ENCODE data around the gene IL4I1.

Gene IL4I1

DNA sequence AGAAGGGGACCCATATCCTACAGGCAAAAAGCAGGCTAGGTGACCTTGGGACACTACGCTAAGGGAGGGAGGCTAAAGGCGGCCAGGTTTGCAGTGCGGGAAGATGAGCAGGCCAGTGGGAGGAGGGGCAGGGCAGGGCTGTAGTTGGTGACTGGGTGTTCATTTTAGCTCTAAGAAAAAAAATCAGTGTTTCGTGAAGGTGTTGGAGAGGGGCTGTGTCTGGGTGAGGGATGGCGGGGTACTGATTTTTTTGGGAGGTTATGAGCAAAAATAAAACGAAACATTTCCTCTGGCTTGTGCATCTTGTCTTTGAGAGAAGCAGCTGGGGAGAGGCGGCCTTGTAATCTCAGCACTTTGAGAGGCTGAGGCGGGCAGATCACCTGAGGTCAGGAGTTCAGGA is 37.0 kb upstream of the IL4I1 start:
- Histone ChIP-seq H3K14ac (ENCODE audit: low read length) (no peak overlapping the region), H3K18ac (ENCODE audit: low read length) (no peak overlapping the region), H2AFZ (ENCODE audit: low read length) (no peak overlapping the region), H4K8ac (ENCODE audit: low read depth, low read length) (no peak overlapping the region), H3K4ac (ENCODE audit: low read length) (no peak overlapping the region), H3K9ac (ENCODE audit: low read depth, low read length, poor library complexity) (no peak overlapping the region), H3K27me3 (ENCODE audit: control insufficient read depth in 3 of 3, insufficient read depth in 3 of 3, low read depth in 1 of 3, low read length in 3 of 3) (no peaks in the 10 kb centered on the region), H3K23ac (ENCODE audit: low read depth, low read length, poor library complexity) (no peak overlapping the region), H2BK5ac (ENCODE audit: low read length) (no peak overlapping the region), H2BK12ac (ENCODE audit: low read length) (no peak overlapping the region), H3K79me1 (ENCODE audit: low read depth, low read length) (peaks cover 3% of the 10 kb centered on the region), H3K27ac (replicated peaks; ENCODE audit: low read length) (no peak overlapping the region), H3K4me3 (ENCODE audit: low read length in 2 of 2) (no peak overlapping the region), H3K9me3 (replicated peaks in 1 of 2; ENCODE audit: control insufficient read depth in 2 of 2, insufficient read depth in 1 of 2, low read depth in 1 of 2, low read length in 2 of 2) (no peaks in the 10 kb centered on the region), H3K36me3 (replicated peaks in 1 of 2; ENCODE audit: control insufficient read depth in 2 of 2, insufficient read depth in 2 of 2, low read length in 2 of 2) (peaks cover 0 to 19% of the 10 kb centered on the region in 2 donors), H4K91ac (ENCODE audit: low read depth, low read length, poor library complexity) (no peak overlapping the region), H2BK120ac (ENCODE audit: low read depth, low read length) (no peak overlapping the region), H3K4me1 (ENCODE audit: control insufficient read depth in 2 of 2, insufficient read depth in 1 of 2, low read depth in 1 of 2, low read length in 2 of 2) (peaks cover 0 to 4% of the 10 kb centered on the region in 2 donors), H2AK5ac (ENCODE audit: low read depth, low read length) (no peak overlapping the region), H3K4me2 (ENCODE audit: insufficient read depth, low read length, poor library complexity, severe bottlenecking) (no peak overlapping the region), H2BK15ac (ENCODE audit: low read length) (no peak overlapping the region)
- no CpG with 5 or more reads among the region's 8 CpGs for WGBS, 2 donors (ENCODE audit: extremely low coverage in 2 of 2, insufficient read length in 2 of 2, insufficient replicate concordance in 1 of 2)
- DNase-seq (ENCODE audit: low spot score) = no peak

DNA sequence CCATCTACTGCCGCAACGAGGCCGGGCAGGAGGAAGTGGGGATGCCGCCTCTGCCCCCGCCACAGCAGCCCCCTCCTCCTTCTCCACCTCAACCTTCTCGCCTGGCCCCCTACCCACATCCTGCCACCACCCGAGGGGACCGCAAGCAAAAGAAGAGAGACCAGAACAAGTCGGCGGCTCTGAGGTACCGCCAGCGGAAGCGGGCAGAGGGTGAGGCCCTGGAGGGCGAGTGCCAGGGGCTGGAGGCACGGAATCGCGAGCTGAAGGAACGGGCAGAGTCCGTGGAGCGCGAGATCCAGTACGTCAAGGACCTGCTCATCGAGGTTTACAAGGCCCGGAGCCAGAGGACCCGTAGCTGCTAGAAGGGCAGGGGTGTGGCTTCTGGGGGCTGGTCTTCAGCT is 36.0 kb upstream of the IL4I1 start:
- H2AK5ac ChIP-seq (ENCODE audit: low read depth, low read length) = no peak overlapping the region
- H2AFZ ChIP-seq (ENCODE audit: low read length) = no peak overlapping the region
- no peak overlapping the region for H4K8ac ChIP-seq (ENCODE audit: low read depth, low read length)
- no peak overlapping the region for H4K91ac ChIP-seq (ENCODE audit: low read depth, low read length, poor library complexity)
- no peak overlapping the region for H3K14ac ChIP-seq (ENCODE audit: low read length)
- no peak overlapping the region for H3K27ac ChIP-seq (replicated peaks; ENCODE audit: low read length)
- no peak overlapping the region for H2BK15ac ChIP-seq (ENCODE audit: low read length)
- no peak overlapping the region for H3K4ac ChIP-seq (ENCODE audit: low read length)
- peak overlapping the region; percentile 10 for H3K23ac ChIP-seq (ENCODE audit: low read depth, low read length, poor library complexity)
- no peak overlapping the region for H3K4me3 ChIP-seq (ENCODE audit: low read length in 2 of 2)
- no peak for DNase-seq (ENCODE audit: low spot score)
- no peak overlapping the region for H3K18ac ChIP-seq (ENCODE audit: low read length)
- H3K9me3 ChIP-seq (replicated peaks in 1 of 2; ENCODE audit: control insufficient read depth in 2 of 2, insufficient read depth in 1 of 2, low read depth in 1 of 2, low read length in 2 of 2) = no peaks in the 10 kb centered on the region
- no peaks in the 10 kb centered on the region for H3K27me3 ChIP-seq (ENCODE audit: control insufficient read depth in 3 of 3, insufficient read depth in 3 of 3, low read depth in 1 of 3, low read length in 3 of 3)
- no peak overlapping the region for H2BK120ac ChIP-seq (ENCODE audit: low read depth, low read length)
- no peak overlapping the region for H2BK5ac ChIP-seq (ENCODE audit: low read length)
- no CpG with 5 or more reads among the region's 25 CpGs for WGBS, 2 donors (ENCODE audit: extremely low coverage in 2 of 2, insufficient read length in 2 of 2, insufficient replicate concordance in 1 of 2)
- peaks cover 3 to 6% of the 10 kb centered on the region in 2 donors for H3K4me1 ChIP-seq (ENCODE audit: control insufficient read depth in 2 of 2, insufficient read depth in 1 of 2, low read depth in 1 of 2, low read length in 2 of 2)
- H3K79me1 ChIP-seq (ENCODE audit: low read depth, low read length) = peaks cover 3% of the 10 kb centered on the region
- no peak overlapping the region for H3K9ac ChIP-seq (ENCODE audit: low read depth, low read length, poor library complexity)
- H3K4me2 ChIP-seq (ENCODE audit: insufficient read depth, low read length, poor library complexity, severe bottlenecking) = no peak overlapping the region
- H3K36me3 ChIP-seq (replicated peaks in 1 of 2; ENCODE audit: control insufficient read depth in 2 of 2, insufficient read depth in 2 of 2, low read length in 2 of 2) = peaks cover 2 to 22% of the 10 kb centered on the region in 2 donors
- H2BK12ac ChIP-seq (ENCODE audit: low read length) = no peak overlapping the region

DNA sequence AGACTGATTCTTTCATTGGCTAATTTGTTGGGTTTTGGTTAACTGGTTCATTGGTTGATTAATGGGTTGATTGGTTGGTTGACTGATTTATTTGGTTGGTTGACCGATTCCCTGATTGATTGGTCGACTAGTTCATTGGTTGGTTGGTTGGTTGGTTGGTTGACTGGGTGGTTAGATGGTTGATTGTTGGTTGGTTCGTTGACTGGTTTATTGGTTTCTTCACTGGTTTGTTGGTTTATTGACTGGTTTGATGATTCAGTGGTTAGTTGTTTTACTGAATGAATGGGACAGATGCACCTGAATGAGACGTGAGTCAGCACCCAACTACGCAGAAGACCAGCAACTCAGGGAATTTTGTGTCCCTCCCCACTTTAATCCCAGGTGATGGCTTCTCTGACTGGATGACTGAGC is 35.4 kb upstream of the IL4I1 start:
- Histone ChIP-seq H3K9ac (ENCODE audit: low read depth, low read length, poor library complexity) (no peak overlapping the region), H3K4me1 (ENCODE audit: control insufficient read depth in 2 of 2, insufficient read depth in 1 of 2, low read depth in 1 of 2, low read length in 2 of 2) (peaks cover 7 to 11% of the 10 kb centered on the region in 2 donors), H3K9me3 (replicated peaks in 1 of 2; ENCODE audit: control insufficient read depth in 2 of 2, insufficient read depth in 1 of 2, low read depth in 1 of 2, low read length in 2 of 2) (no peaks in the 10 kb centered on the region), H3K79me1 (ENCODE audit: low read depth, low read length) (peaks cover 3% of the 10 kb centered on the region), H4K91ac (ENCODE audit: low read depth, low read length, poor library complexity) (no peak overlapping the region), H2BK15ac (ENCODE audit: low read length) (no peak overlapping the region), H3K36me3 (replicated peaks in 1 of 2; ENCODE audit: control insufficient read depth in 2 of 2, insufficient read depth in 2 of 2, low read length in 2 of 2) (peaks cover 8 to 29% of the 10 kb centered on the region in 2 donors), H3K23ac (ENCODE audit: low read depth, low read length, poor library complexity) (no peak overlapping the region), H2AFZ (ENCODE audit: low read length) (no peak overlapping the region), H3K4me2 (ENCODE audit: insufficient read depth, low read length, poor library complexity, severe bottlenecking) (no peak overlapping the region), H3K4ac (ENCODE audit: low read length) (no peak overlapping the region), H3K18ac (ENCODE audit: low read length) (no peak overlapping the region), H3K4me3 (ENCODE audit: low read length in 2 of 2) (no peak overlapping the region), H2BK12ac (ENCODE audit: low read length) (no peak overlapping the region), H2AK5ac (ENCODE audit: low read depth, low read length) (no peak overlapping the region), H3K14ac (ENCODE audit: low read length) (no peak overlapping the region), H3K27ac (replicated peaks; ENCODE audit: low read length) (no peak overlapping the region), H3K27me3 (ENCODE audit: control insufficient read depth in 3 of 3, insufficient read depth in 3 of 3, low read depth in 1 of 3, low read length in 3 of 3) (no peaks in the 10 kb centered on the region), H2BK5ac (ENCODE audit: low read length) (no peak overlapping the region), H2BK120ac (ENCODE audit: low read depth, low read length) (no peak overlapping the region), H4K8ac (ENCODE audit: low read depth, low read length) (no peak overlapping the region)
- no CpG with 5 or more reads among the region's 5 CpGs for WGBS, 2 donors (ENCODE audit: extremely low coverage in 2 of 2, insufficient read length in 2 of 2, insufficient replicate concordance in 1 of 2)
- no peak for DNase-seq (ENCODE audit: low spot score)

GRCh38 chr19:49931293-49932040 is 34.8 kb upstream of the IL4I1 start:
- H3K9me3 ChIP-seq (replicated peaks in 1 of 2; ENCODE audit: control insufficient read depth in 2 of 2, insufficient read depth in 1 of 2, low read depth in 1 of 2, low read length in 2 of 2) = no peaks in the 10 kb centered on the region
- WGBS, 2 donors (ENCODE audit: extremely low coverage in 2 of 2, insufficient read length in 2 of 2, insufficient replicate concordance in 1 of 2) = no CpG with 5 or more reads among the region's 7 CpGs
- no peak overlapping the region for H3K4me2 ChIP-seq (ENCODE audit: insufficient read depth, low read length, poor library complexity, severe bottlenecking)
- no peak overlapping the region for H3K27ac ChIP-seq (replicated peaks; ENCODE audit: low read length)
- no peak overlapping the region for H4K91ac ChIP-seq (ENCODE audit: low read depth, low read length, poor library complexity)
- H4K8ac ChIP-seq (ENCODE audit: low read depth, low read length) = no peak overlapping the region
- peaks cover 6% of the 10 kb centered on the region for H3K79me1 ChIP-seq (ENCODE audit: low read depth, low read length)
- no peak overlapping the region for H3K4ac ChIP-seq (ENCODE audit: low read length)
- no peak overlapping the region for H3K4me3 ChIP-seq (ENCODE audit: low read length in 2 of 2)
- H3K27me3 ChIP-seq (ENCODE audit: control insufficient read depth in 3 of 3, insufficient read depth in 3 of 3, low read depth in 1 of 3, low read length in 3 of 3) = no peaks in the 10 kb centered on the region
- no peak overlapping the region for H3K9ac ChIP-seq (ENCODE audit: low read depth, low read length, poor library complexity)
- no peak for DNase-seq (ENCODE audit: low spot score)
- no peak overlapping the region for H3K14ac ChIP-seq (ENCODE audit: low read length)
- H2AFZ ChIP-seq (ENCODE audit: low read length) = no peak overlapping the region
- no peak overlapping the region for H2BK120ac ChIP-seq (ENCODE audit: low read depth, low read length)
- H2BK15ac ChIP-seq (ENCODE audit: low read length) = no peak overlapping the region
- peaks cover 7 to 11% of the 10 kb centered on the region in 2 donors for H3K4me1 ChIP-seq (ENCODE audit: control insufficient read depth in 2 of 2, insufficient read depth in 1 of 2, low read depth in 1 of 2, low read length in 2 of 2)
- peaks cover 12 to 35% of the 10 kb centered on the region in 2 donors for H3K36me3 ChIP-seq (replicated peaks in 1 of 2; ENCODE audit: control insufficient read depth in 2 of 2, insufficient read depth in 2 of 2, low read length in 2 of 2)
- H3K18ac ChIP-seq (ENCODE audit: low read length) = no peak overlapping the region
- H3K23ac ChIP-seq (ENCODE audit: low read depth, low read length, poor library complexity) = no peak overlapping the region
- H2BK12ac ChIP-seq (ENCODE audit: low read length) = no peak overlapping the region
- H2BK5ac ChIP-seq (ENCODE audit: low read length) = no peak overlapping the region
- no peak overlapping the region for H2AK5ac ChIP-seq (ENCODE audit: low read depth, low read length)
